ENCODE data around the gene SFMBT2.

Gene SFMBT2

GRCh38 chr10:7372504-7372903 lies 38.3 kb downstream of the SFMBT2 start:
- CTCF ChIA-PET = no interaction called here
- POLR2A ChIA-PET = no interaction called here
- DNase-seq (ENCODE audit: extremely low spot score) = no peak
- TF ChIP-seq ZNF384 (IDR thresholded peaks at IDR 0.05) = no peak
- TF ChIP-seq FOXK2 (IDR thresholded peaks at IDR 0.05) = no peak
- no peak for TF ChIP-seq NFRKB (IDR thresholded peaks at IDR 0.05)

GRCh38 chr10:7370511-7370910 lies 40.3 kb downstream of the SFMBT2 start:
- ChIA-PET POLR2A (no interaction called here), CTCF (no interaction called here)
- no peak for DNase-seq (ENCODE audit: extremely low spot score)
- no peak for TF ChIP-seq SUZ12 (IDR thresholded peaks at IDR 0.05)
- TF ChIP-seq ELF4 (IDR thresholded peaks at IDR 0.05) = no peak
- TF ChIP-seq NFRKB (IDR thresholded peaks at IDR 0.05) = no peak
- no peak for TF ChIP-seq HDGF (IDR thresholded peaks at IDR 0.05; ENCODE audit: borderline replicate concordance)
- no peak for TF ChIP-seq FOXM1 (IDR thresholded peaks at IDR 0.05; ENCODE audit: borderline replicate concordance)
- TF ChIP-seq BHLHE40 (IDR thresholded peaks at IDR 0.05; ENCODE audit: borderline replicate concordance) = no peak
- no peak for TF ChIP-seq FOXK2 (IDR thresholded peaks at IDR 0.05)

- DNase-seq (ENCODE audit: extremely low spot score) = no peak
- no peak for TF ChIP-seq PKNOX1 (IDR thresholded peaks at IDR 0.05)
- TF ChIP-seq LEF1 (IDR thresholded peaks at IDR 0.05; ENCODE audit: borderline replicate concordance) = no peak
- TF ChIP-seq L3MBTL2 (conservative IDR thresholded peaks at IDR 0.05) = no peak
- no peak for TF ChIP-seq FOXM1 (IDR thresholded peaks at IDR 0.05; ENCODE audit: borderline replicate concordance)
- TF ChIP-seq BHLHE40 (IDR thresholded peaks at IDR 0.05; ENCODE audit: borderline replicate concordance) = no peak
- TF ChIP-seq HDGF (IDR thresholded peaks at IDR 0.05; ENCODE audit: borderline replicate concordance) = no peak
- no peak for TF ChIP-seq FOXA1 (IDR thresholded peaks at IDR 0.05)
- TF ChIP-seq TARDBP (IDR thresholded peaks at IDR 0.05) = no peak
- TF ChIP-seq SP1 (IDR thresholded peaks at IDR 0.05) = no peak
- ChIA-PET CTCF (no interaction called here), POLR2A (no interaction called here)
Measured at GRCh38 chr10:7365027-7365745, 45.6 kb downstream of the SFMBT2 start.

- no peak for DNase-seq (ENCODE audit: extremely low spot score)
- TF ChIP-seq PKNOX1 (IDR thresholded peaks at IDR 0.05) = no peak
- TF ChIP-seq L3MBTL2 (conservative IDR thresholded peaks at IDR 0.05) = no peak
- no peak for TF ChIP-seq CTBP1 (IDR thresholded peaks at IDR 0.05; ENCODE audit: borderline replicate concordance)
- no peak for TF ChIP-seq ELF4 (IDR thresholded peaks at IDR 0.05)
- no peak for TF ChIP-seq ZNF384 (IDR thresholded peaks at IDR 0.05)
- TF ChIP-seq SP1 (IDR thresholded peaks at IDR 0.05) = no peak
- CTCF ChIA-PET = no interaction called here
- POLR2A ChIA-PET = no interaction called here
Measured at GRCh38 chr10:7364474-7364873, 46.4 kb downstream of the SFMBT2 start.

- no peak for TF ChIP-seq SUZ12 (IDR thresholded peaks at IDR 0.05)
- no peak for TF ChIP-seq SP1 (IDR thresholded peaks at IDR 0.05)
- TF ChIP-seq TARDBP (IDR thresholded peaks at IDR 0.05) = no peak
- TF ChIP-seq L3MBTL2 (conservative IDR thresholded peaks at IDR 0.05) = no peak
- TF ChIP-seq ARNT (IDR thresholded peaks at IDR 0.05) = no peak
- no peak for TF ChIP-seq HDGF (IDR thresholded peaks at IDR 0.05; ENCODE audit: borderline replicate concordance)
- TF ChIP-seq CTBP1 (IDR thresholded peaks at IDR 0.05; ENCODE audit: borderline replicate concordance) = no peak
- DNase-seq (ENCODE audit: extremely low spot score) = no peak
- POLR2A ChIA-PET = no interaction called here
- CTCF ChIA-PET = no interaction called here
Measured at GRCh38 chr10:7363700-7364099, 47.1 kb downstream of the SFMBT2 start.

- CTCF ChIA-PET = interaction anchor here (0.8 to 1.5 kb wide), 2 partner anchors 11 to 103 kb away, joined by 4 read pairs; no protein-coding TSS in a partner anchor
Measured at GRCh38 chr10:7362471-7362870, 48.4 kb downstream of the SFMBT2 start.

More at GRCh38 chr10:7362471-7362870, 48.4 kb downstream of the SFMBT2 start:
- TF ChIP-seq HDGF (IDR thresholded peaks at IDR 0.05; ENCODE audit: borderline replicate concordance) = no peak
- TF ChIP-seq FOXK2 (IDR thresholded peaks at IDR 0.05) = no peak
- TF ChIP-seq CTBP1 (IDR thresholded peaks at IDR 0.05; ENCODE audit: borderline replicate concordance) = no peak
- TF ChIP-seq PKNOX1 (IDR thresholded peaks at IDR 0.05) = no peak
- TF ChIP-seq BHLHE40 (IDR thresholded peaks at IDR 0.05; ENCODE audit: borderline replicate concordance) = no peak
- no peak for TF ChIP-seq SUZ12 (IDR thresholded peaks at IDR 0.05)
- no peak for TF ChIP-seq NFRKB (IDR thresholded peaks at IDR 0.05)
- TF ChIP-seq FOXM1 (IDR thresholded peaks at IDR 0.05; ENCODE audit: borderline replicate concordance) = no peak
- TF ChIP-seq L3MBTL2 (conservative IDR thresholded peaks at IDR 0.05) = no peak
- TF ChIP-seq LEF1 (IDR thresholded peaks at IDR 0.05; ENCODE audit: borderline replicate concordance) = no peak
- TF ChIP-seq ZNF384 (IDR thresholded peaks at IDR 0.05) = no peak
- TF ChIP-seq TARDBP (IDR thresholded peaks at IDR 0.05) = no peak
- no peak for TF ChIP-seq SP1 (IDR thresholded peaks at IDR 0.05)
- POLR2A ChIA-PET = no interaction called here
- no peak for DNase-seq (ENCODE audit: extremely low spot score)

Measured in HEK293T (cell line).